NB4 (cell line): Measurements from ENCODE around the gene RFX3.

Experiments
- MAX ChIP-seq: IDR thresholded peaks from 2 replicates; pipeline ENCODE4 v1.6.1; 2011; ENCODE audit warnings: low read depth, low read length
- MYC ChIP-seq: IDR thresholded peaks from 2 replicates; pipeline ENCODE4 v1.6.1; 2011; ENCODE audit warnings: low read depth, low read length
- POLR2A ChIP-seq: IDR thresholded peaks from 2 replicates; pipeline ENCODE4 v1.6.1; 2011; ENCODE audit warnings: mild to moderate bottlenecking; ENCODE audit not compliant: insufficient read length; ENCODE audit errors: extremely low read depth
- TF ChIP-seq, protein P1 (sequence below): IDR thresholded peaks from one replicate; pipeline ENCODE4 v1.5.1; 2012; ENCODE audit warnings: low read depth, low read length

DNA sequence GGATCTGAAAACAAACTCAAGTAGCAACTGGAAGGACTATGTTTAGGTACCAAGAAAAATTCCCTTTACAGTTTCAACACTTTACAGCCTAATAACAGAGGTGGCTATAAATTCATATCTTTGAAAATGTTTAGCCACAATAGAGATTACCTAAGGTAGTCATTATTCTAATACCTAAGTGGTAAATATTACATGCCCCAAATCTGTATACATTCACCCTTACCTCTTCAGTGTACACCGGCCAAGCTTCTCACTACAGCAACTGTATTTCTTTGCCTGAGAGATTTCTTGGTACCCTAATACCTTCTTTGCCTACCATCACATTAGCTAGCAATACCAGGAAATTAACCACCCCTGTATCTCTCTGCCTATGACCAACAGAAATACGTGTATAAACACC, 154.0 kb downstream of the RFX3 start:
- TF ChIP-seq, protein P1, sequence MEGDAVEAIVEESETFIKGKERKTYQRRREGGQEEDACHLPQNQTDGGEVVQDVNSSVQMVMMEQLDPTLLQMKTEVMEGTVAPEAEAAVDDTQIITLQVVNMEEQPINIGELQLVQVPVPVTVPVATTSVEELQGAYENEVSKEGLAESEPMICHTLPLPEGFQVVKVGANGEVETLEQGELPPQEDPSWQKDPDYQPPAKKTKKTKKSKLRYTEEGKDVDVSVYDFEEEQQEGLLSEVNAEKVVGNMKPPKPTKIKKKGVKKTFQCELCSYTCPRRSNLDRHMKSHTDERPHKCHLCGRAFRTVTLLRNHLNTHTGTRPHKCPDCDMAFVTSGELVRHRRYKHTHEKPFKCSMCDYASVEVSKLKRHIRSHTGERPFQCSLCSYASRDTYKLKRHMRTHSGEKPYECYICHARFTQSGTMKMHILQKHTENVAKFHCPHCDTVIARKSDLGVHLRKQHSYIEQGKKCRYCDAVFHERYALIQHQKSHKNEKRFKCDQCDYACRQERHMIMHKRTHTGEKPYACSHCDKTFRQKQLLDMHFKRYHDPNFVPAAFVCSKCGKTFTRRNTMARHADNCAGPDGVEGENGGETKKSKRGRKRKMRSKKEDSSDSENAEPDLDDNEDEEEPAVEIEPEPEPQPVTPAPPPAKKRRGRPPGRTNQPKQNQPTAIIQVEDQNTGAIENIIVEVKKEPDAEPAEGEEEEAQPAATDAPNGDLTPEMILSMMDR: no peak
- no peak for TF ChIP-seq POLR2A
- no peak for TF ChIP-seq MYC
- no peak for TF ChIP-seq MAX
